HG03354 (cell line): ENCODE data around the gene WRAP73.
"Not testable (repeated sequence)": the region's sequence is repeated elsewhere in the genome, so short reads cannot be mapped to it uniquely, and the experiment has no call there.

Experiments
- ATAC-seq: cut with Tn5 transposase; IDR thresholded peaks from one replicate; pipeline ENCODE4 v1.9.1; 2021; ENCODE audit warnings: mild to moderate bottlenecking; ENCODE audit not compliant: unreplicated experiment, poor library complexity, severe bottlenecking

The WRAP73 gene

GRCh38 chr1:3586986-3587759 lies 62.7 kb downstream of the WRAP73 start:
- no peak for ATAC-seq

- no peak for ATAC-seq
Measured at GRCh38 chr1:3585940-3586568, 63.8 kb downstream of the WRAP73 start.

- not testable (repeated sequence) for ATAC-seq
Measured at GRCh38 chr1:3585353-3585868, 64.5 kb downstream of the WRAP73 start.

DNA sequence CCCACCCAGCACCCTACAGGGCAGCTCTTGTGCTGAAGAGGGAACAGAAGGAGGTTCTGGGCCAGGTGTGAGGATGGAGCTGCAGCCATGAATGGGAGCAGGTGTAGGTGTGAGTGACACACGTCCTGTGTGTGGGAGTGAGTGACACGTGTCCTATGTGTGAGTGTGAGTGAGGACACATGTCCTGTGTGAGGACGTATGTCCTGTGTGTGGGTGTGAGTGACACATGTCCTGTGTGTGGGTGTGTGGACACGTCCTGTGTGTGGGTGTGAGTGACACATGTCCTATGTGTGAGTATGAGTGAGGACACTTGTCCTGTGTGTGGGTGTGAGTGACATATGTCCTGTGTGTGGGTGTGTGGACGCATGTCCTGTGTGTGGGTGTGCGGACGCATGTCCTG lies 65.0 kb downstream of the WRAP73 start:
- ATAC-seq = no peak

DNA sequence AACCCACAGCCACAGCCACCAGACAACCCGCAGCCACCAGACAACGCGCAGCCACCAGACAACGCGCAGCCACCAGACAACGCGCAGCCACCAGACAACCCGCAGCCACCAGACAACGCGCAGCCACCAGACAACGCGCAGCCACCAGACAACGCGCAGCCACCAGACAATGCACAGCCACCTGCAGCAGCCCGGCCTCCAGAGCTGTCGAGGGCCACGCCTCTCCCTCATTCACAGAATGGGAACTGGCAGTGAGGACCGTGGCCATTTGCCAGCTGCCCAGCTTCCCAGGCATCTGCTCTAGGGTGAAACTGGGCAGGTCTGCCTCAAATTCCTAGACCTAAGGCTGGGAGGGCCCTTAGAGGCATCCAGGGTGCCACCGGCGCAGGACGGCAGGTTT lies 66.2 kb downstream of the WRAP73 start:
- not testable (repeated sequence) for ATAC-seq

DNA sequence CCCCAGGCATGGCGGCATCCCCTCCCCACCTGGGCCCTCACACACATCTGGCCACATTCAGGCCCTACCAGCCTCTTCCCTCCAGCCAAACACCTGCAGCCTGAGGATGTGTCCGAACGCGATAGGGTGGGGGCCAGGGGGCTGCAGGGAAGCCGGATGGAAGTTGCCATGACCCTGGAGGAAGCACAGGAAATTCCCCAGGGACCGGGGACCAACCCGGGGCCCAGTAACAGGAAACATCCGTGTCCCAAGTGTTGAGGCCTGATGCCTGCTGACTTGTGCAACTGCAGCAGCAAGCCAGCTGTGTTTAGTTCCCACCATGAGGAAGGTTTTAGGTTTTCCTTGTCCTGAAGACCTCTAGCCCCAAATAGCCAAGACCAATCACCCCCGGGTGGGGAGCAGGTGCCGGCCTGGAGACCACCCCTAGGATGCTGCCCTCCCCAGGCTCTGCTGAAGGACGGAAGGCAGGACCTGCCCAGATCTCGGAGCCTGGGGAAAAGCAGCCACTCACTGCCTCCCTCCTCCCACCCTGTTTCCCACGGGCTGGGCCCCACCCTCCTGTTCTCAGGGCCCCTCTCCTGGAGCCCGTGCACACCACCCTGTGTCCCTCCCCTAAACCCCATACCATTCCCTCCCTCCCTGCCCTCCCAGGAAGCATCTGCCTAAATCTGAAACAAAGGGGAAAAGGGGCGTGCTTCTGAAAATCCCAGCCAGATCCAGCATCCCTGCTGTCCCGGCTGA lies 68.4 kb downstream of the WRAP73 start:
- ATAC-seq = no peak
